ENCODE data around the gene SENP1.

Gene SENP1

GRCh38 chr12:47999816-48000215, 106.1 kb downstream of the SENP1 start:
- DNase-seq, result no peak

- no peak for DNase-seq
Observed at GRCh38 chr12:47997321-47997720, 108.6 kb downstream of the SENP1 start.

- DNase-seq, result no peak
Observed at GRCh38 chr12:47995981-47996401, 109.9 kb downstream of the SENP1 start.

- DNase-seq, result no peak
Observed at GRCh38 chr12:47993491-47993890, 112.4 kb downstream of the SENP1 start.

Measured in right kidney (tissue), 1 donor.